Anterior cingulate cortex (tissue), 58 donors: ENCODE measurements around the gene IRAK3.
A peak's percentile ranks its signal among the peaks of the same experiment; 100 is the strongest.
"Not testable (repeated sequence)": the region's sequence is repeated elsewhere in the genome, so short reads cannot be mapped to it uniquely, and the experiment has no call there.

Experiments
- DNase-seq, 58 donors: peaks; one replicate each; lab custom pipeline; 2025; lab: John Stamatoyannopoulos, UW

The IRAK3 gene

DNA sequence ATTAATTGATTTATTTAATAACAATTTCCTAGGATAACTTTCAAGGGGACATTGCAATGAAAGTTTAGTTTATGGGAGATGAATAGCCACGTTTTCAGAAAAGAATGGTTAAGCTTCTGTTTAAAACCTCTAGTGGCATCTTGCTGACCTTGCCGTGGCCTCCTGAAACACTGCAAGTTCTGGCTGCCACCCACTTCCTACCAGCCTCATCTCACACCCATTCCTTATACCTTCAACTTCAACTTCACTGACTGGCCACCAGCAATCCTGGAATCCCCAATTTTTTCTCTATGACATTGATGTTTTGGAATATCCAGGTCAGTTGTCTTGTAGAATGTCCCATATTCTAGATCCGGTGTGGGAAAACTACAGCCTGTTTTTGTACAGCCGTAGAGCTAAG is 108.1 kb downstream of the IRAK3 start:
- DNase-seq: no peak

DNA sequence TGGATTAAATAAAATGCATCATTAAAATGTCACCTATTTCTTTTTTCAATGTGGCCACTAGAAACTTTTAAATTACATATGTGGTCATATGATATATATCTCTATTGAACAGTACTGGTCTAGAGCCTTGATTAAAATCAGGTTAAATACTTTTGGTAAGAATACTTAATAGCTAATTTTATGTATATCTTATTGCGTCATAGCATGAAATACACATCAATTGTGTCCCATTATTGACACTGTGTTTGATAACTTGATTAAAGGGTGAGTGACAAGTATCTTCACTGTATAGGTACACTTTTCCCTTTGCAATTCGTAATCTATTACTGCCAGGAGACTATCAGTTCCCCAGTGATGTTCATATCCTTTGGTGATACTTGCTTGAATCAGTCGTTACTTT is 108.9 kb downstream of the IRAK3 start:
- DNase-seq: no peak

GRCh38 chr12:66301944-66302826 is 113.2 kb downstream of the IRAK3 start, which contains the start of gene HELB:
Gene HELB, plus strand, starts transcription at chr12:66302493. Its CDS starts 111 bp downstream, at chr12:66302604.
- DNase-seq: peak; percentile 24 to 96 (median 88)

GRCh38 chr12:66302827-66303169 is 113.8 kb downstream of the IRAK3 start:
- DNase-seq: no peak

DNA sequence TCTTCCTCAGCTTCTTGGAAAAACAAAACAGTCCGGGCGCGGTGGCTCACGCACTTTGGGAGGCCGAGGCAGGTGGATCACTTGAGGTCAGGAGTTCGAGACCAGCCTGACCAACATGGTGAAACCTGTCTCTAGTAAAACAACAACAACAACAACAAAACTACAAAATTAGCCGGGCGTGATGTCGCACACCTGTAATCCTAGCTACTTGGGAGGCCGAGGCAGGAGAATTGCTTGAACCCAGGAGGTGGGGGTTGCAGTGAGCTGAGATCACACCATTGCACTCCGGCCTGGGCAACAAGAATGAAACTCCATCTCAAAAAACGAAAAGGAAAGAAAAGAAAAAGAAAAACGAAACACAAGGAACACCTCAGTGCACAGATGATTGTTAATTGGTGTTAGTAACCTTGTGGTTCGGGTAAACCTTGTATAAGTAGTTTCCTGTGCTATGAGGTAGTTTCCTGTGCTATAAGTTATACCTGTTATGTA is 114.3 kb downstream of the IRAK3 start:
- not testable (repeated sequence) for DNase-seq
